Liver (tissue), 9 donors: ENCODE measurements around the gene C22orf42. TPM values are rescaled to one million over a fixed set of nuclear protein-coding genes. Genes with fewer than 3 reads are reported as not detected.

ENCODE experiments used
- DNase-seq: peaks from one replicate; pipeline ENCODE4 v3.0.0-alpha.2; 2017; ENCODE audit warnings: low spot score
- H3K27ac ChIP-seq, 2 donors: one replicate each; pipeline ENCODE4 v1.7.0; 2013; ENCODE audit warnings: inconsistent platforms in 2 of 2, low read length in 2 of 2, control low read depth in 1 of 2, low read depth in 1 of 2, mild to moderate bottlenecking in 1 of 2
- H3K27me3 ChIP-seq, 4 donors: one replicate each; pipeline versions ENCODE4 v1.6.1 to v1.7.0; 2013; ENCODE audit warnings: low read length in 3 of 4, inconsistent platforms in 1 of 4, mild to moderate bottlenecking in 1 of 4, moderate library complexity in 1 of 4; ENCODE audit not compliant: control insufficient read depth in 4 of 4, insufficient read depth in 4 of 4
- H3K36me3 ChIP-seq, 4 donors: one replicate each; pipeline versions ENCODE4 v1.6.1 to v1.7.0; 2013; ENCODE audit warnings: low read length in 3 of 4, mild to moderate bottlenecking in 3 of 4, low read depth in 1 of 4, moderate library complexity in 1 of 4; ENCODE audit not compliant: control insufficient read depth in 4 of 4, insufficient read depth in 3 of 4
- H3K4me1 ChIP-seq, 4 donors: one replicate each; pipeline versions ENCODE4 v1.6.1 to v1.7.0; 2013; ENCODE audit warnings: low read length in 3 of 4, mild to moderate bottlenecking in 3 of 4, moderate library complexity in 1 of 4; ENCODE audit not compliant: control insufficient read depth in 4 of 4, insufficient read depth in 4 of 4
- H3K4me3 ChIP-seq, 3 donors: one replicate each; pipeline versions ENCODE4 v1.6.1 to v1.7.0; 2013; ENCODE audit warnings: low read length in 3 of 3, control low read depth in 1 of 3, low read depth in 1 of 3, mild to moderate bottlenecking in 1 of 3
- H3K9ac ChIP-seq, 2 donors: one replicate each; pipeline ENCODE4 v1.7.0; 2013; ENCODE audit warnings: low read length in 2 of 2, mild to moderate bottlenecking in 2 of 2, moderate library complexity in 2 of 2, control low read depth in 1 of 2, low read depth in 1 of 2
- H3K9me3 ChIP-seq, 4 donors: one replicate each; pipeline versions ENCODE4 v1.6.1 to v1.7.0; 2013; ENCODE audit warnings: low read length in 3 of 4; ENCODE audit not compliant: control insufficient read depth in 4 of 4
- ATF3 ChIP-seq: IDR thresholded peaks from 2 replicates; pipeline ENCODE4 v1.6.1; 2016; ENCODE audit warnings: antibody characterized with exemption
- CTCF ChIP-seq: fragments of 150-350 bp; IDR thresholded peaks from 2 replicates; pipeline ENCODE4 v1.5.1; 2017; ENCODE audit warnings: improper control_type of control experiment, low read depth, low read length; ENCODE audit not compliant: missing input control
- EGR1 ChIP-seq, 2 donors: IDR thresholded peaks; 2 replicates each; pipeline ENCODE4 v1.6.1; 2016 to 2018; ENCODE audit warnings: antibody characterized with exemption in 2 of 2, low read depth in 2 of 2
- FOXA1 ChIP-seq: IDR thresholded peaks from 2 replicates; pipeline ENCODE4 v1.6.1; 2016; ENCODE audit warnings: antibody characterized with exemption
- FOXA2 ChIP-seq: IDR thresholded peaks from 2 replicates; pipeline ENCODE4 v1.6.1; 2016; ENCODE audit warnings: antibody characterized with exemption
- GABPA ChIP-seq, 2 donors: IDR thresholded peaks in 1 of 2; conservative IDR thresholded peaks in 1 of 2; 2 replicates each; pipeline ENCODE4 v1.6.1; 2016; ENCODE audit warnings: antibody characterized with exemption in 2 of 2, mild to moderate bottlenecking in 1 of 2, moderate library complexity in 1 of 2
- HNF4A ChIP-seq, 2 donors: conservative IDR thresholded peaks; 2 replicates each; pipeline ENCODE4 v1.6.1; 2016; ENCODE audit warnings: antibody characterized with exemption in 2 of 2, mild to moderate bottlenecking in 2 of 2
- HNF4G ChIP-seq: IDR thresholded peaks from 2 replicates; pipeline ENCODE4 v1.6.1; 2016; ENCODE audit warnings: antibody characterized with exemption
- JUND ChIP-seq, 2 donors: IDR thresholded peaks; 2 replicates each; pipeline ENCODE4 v1.6.1; 2016; ENCODE audit warnings: antibody characterized with exemption in 2 of 2
- MAX ChIP-seq: IDR thresholded peaks from 2 replicates; pipeline ENCODE4 v1.6.1; 2016; ENCODE audit warnings: antibody characterized with exemption
- NR2F2 ChIP-seq: IDR thresholded peaks from 2 replicates; pipeline ENCODE4 v1.6.1; 2016; ENCODE audit warnings: antibody characterized with exemption
- RAD21 ChIP-seq, 2 donors: IDR thresholded peaks; 2 replicates each; pipeline ENCODE4 v1.6.1; 2016; ENCODE audit warnings: antibody characterized with exemption in 2 of 2, mild to moderate bottlenecking in 2 of 2
- REST ChIP-seq: IDR thresholded peaks from 2 replicates; pipeline ENCODE4 v1.6.1; 2016; ENCODE audit warnings: antibody characterized with exemption, mild to moderate bottlenecking
- RXRA ChIP-seq, 2 donors: IDR thresholded peaks; 2 replicates each; pipeline ENCODE4 v1.6.1; 2017 to 2018; ENCODE audit warnings: antibody characterized with exemption in 2 of 2, mild to moderate bottlenecking in 1 of 2
- SP1 ChIP-seq: IDR thresholded peaks from 2 replicates; pipeline ENCODE4 v1.6.1; 2018; ENCODE audit warnings: antibody characterized with exemption, mild to moderate bottlenecking
- TAF1 ChIP-seq: conservative IDR thresholded peaks from 2 replicates; pipeline ENCODE4 v1.6.1; 2016; ENCODE audit warnings: antibody characterized with exemption, mild to moderate bottlenecking
- YY1 ChIP-seq: IDR thresholded peaks from 2 replicates; pipeline ENCODE4 v1.6.1; 2016; ENCODE audit warnings: antibody characterized with exemption, mild to moderate bottlenecking
- ZBTB33 ChIP-seq: IDR thresholded peaks from 2 replicates; pipeline ENCODE4 v1.6.1; 2016; ENCODE audit warnings: antibody characterized with exemption
- WGBS: extraction: QIAGEN DNeasy Blood & Tissue Kit; methylation state at CpG from one replicate; pipeline ENCODE4 v1.1.7; 2013; 5-methylcytosine and 5-hydroxymethylcytosine counted together
- polyA plus RNA-seq, 2 donors: library from polyadenylated mRNA; stranded (reverse) in 1 of 2; unstranded in 1 of 2; fragments of 200-250 nt in 1 of 2; fragments of >200 nt in 1 of 2; fragmentation: Nextera tagmentation in 1 of 2; extraction: Ambion mirVana in 1 of 2; gene quantifications; one replicate each; pipeline versions ENCODE4 v1.2.1 to v1.2.3, GENCODE V29; 2013 to 2015
- total RNA-seq, 2 donors: library from RNA; depleted of rRNA; stranded (reverse); fragments of >200 nt; gene quantifications; one replicate each; pipeline ENCODE4 v1.2.3, GENCODE V29; 2014
- donor health status: healthy.
- donor health status: healthy.
- donor health status: healthy.
- donor health status: healthy.
- donor health status: healthy.

Gene C22orf42
- total and polyA plus RNA-seq, 4 donors = not detected

- no peaks in the 10 kb centered on the region for H3K27me3 ChIP-seq
- no peak overlapping the region for H3K9ac ChIP-seq
- no peak overlapping the region for H3K27ac ChIP-seq
- no peaks in the 10 kb centered on the region for H3K9me3 ChIP-seq
- no peak for DNase-seq
- no peak overlapping the region for H3K4me3 ChIP-seq
- no peak for TF ChIP-seq CTCF
- TF ChIP-seq YY1 = no peak
- no peak for TF ChIP-seq RXRA (IDR thresholded peaks at IDR 0.05)
- no peak for TF ChIP-seq JUND (IDR thresholded peaks at IDR 0.05)
- TF ChIP-seq FOXA1 = no peak
- no peak for TF ChIP-seq HNF4G
- TF ChIP-seq GABPA (IDR thresholded peaks at IDR 0.05 in 1 of 2, conservative IDR thresholded peaks at IDR 0.05 in 1 of 2) = no peak
- no peak for TF ChIP-seq HNF4A (conservative IDR thresholded peaks at IDR 0.05)
- no peak for TF ChIP-seq REST
- no peak for TF ChIP-seq NR2F2
- TF ChIP-seq FOXA2 = no peak
- TF ChIP-seq ATF3 = no peak
- no peak for TF ChIP-seq SP1
- no peak for TF ChIP-seq ZBTB33
- no peak for TF ChIP-seq RAD21 (IDR thresholded peaks at IDR 0.05)
- no peak for TF ChIP-seq TAF1
- TF ChIP-seq MAX = no peak
- no peaks in the 10 kb centered on the region for H3K4me1 ChIP-seq
- WGBS = 89% methylated on average over 15 of the region's 15 CpGs
- no peaks in the 10 kb centered on the region for H3K36me3 ChIP-seq
Measured at GRCh38 chr22:32122899-32123298, 36.2 kb downstream of the C22orf42 start.

- no peaks in the 10 kb centered on the region for H3K9me3 ChIP-seq
- H3K4me3 ChIP-seq = no peak overlapping the region
- no peaks in the 10 kb centered on the region for H3K36me3 ChIP-seq
- no peak overlapping the region for H3K27ac ChIP-seq
- H3K27me3 ChIP-seq = no peaks in the 10 kb centered on the region
- 94% methylated on average over 20 of the region's 20 CpGs for WGBS
- H3K4me1 ChIP-seq = no peaks in the 10 kb centered on the region
- DNase-seq = no peak
- no peak overlapping the region for H3K9ac ChIP-seq
- TF ChIP-seq YY1 (no peak), HNF4G (no peak), REST (no peak), CTCF (no peak), NR2F2 (no peak), HNF4A (conservative IDR thresholded peaks at IDR 0.05) (no peak), EGR1 (IDR thresholded peaks at IDR 0.05; ENCODE audit: low read depth in 2 of 2) (no peak), ATF3 (no peak), JUND (IDR thresholded peaks at IDR 0.05) (no peak), GABPA (IDR thresholded peaks at IDR 0.05 in 1 of 2, conservative IDR thresholded peaks at IDR 0.05 in 1 of 2) (no peak)
Measured at GRCh38 chr22:32120603-32121002, 38.5 kb downstream of the C22orf42 start.
